Measurements from ENCODE around the gene HOXD9.

Gene HOXD9

GRCh38 chr2:176088937-176089842 is 33.3 kb upstream of the HOXD9 start:
- DNase-seq, result no peak
- no peaks in the 10 kb centered on the region for H3K36me3 Mint-ChIP-seq (ENCODE audit: low read depth)
- peaks cover 13% of the 10 kb centered on the region for H3K9me3 Mint-ChIP-seq
- H3K27me3 Mint-ChIP-seq (ENCODE audit: low read depth, poor library complexity), result peaks cover 95% of the 10 kb centered on the region
- H3K27ac Mint-ChIP-seq, result no peak overlapping the region
- no peak overlapping the region for H3K4me3 Mint-ChIP-seq
- H3K4me1 Mint-ChIP-seq, result peaks cover 22% of the 10 kb centered on the region
- no peak for TF ChIP-seq CTCF (IDR thresholded peaks at IDR 0.05)

- H3K27me3 Mint-ChIP-seq (ENCODE audit: low read depth, poor library complexity), result peaks cover 95% of the 10 kb centered on the region
- H3K4me3 Mint-ChIP-seq, result no peak overlapping the region
- peaks cover 13% of the 10 kb centered on the region for H3K9me3 Mint-ChIP-seq
- DNase-seq, result no peak
- H3K4me1 Mint-ChIP-seq, result peaks cover 22% of the 10 kb centered on the region
- TF ChIP-seq CTCF (IDR thresholded peaks at IDR 0.05), result no peak
- no peaks in the 10 kb centered on the region for H3K36me3 Mint-ChIP-seq (ENCODE audit: low read depth)
- H3K27ac Mint-ChIP-seq, result no peak overlapping the region
These were observed 32.6 kb upstream of the HOXD9 start for GRCh38 chr2:176089843-176090395.

DNA sequence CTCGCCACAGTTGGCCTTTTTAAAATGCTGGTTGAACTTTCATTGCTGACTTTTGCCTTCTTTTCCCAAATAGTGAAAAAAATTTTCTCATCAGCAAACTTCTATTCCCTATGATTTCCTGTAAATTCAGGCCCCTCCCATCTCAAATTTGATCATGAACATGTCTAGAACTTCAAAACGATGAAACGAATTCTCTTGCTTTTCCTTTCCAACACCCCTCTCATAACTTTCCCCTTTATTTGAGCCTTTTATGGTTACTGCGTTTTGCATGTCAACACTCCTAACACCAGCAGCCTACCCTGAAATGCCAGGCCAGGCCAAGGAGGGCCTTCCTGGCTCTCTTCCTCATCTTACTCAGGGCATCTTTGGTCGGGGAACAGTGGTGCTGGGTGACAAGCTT is 31.7 kb upstream of the HOXD9 start:
- H3K4me1 Mint-ChIP-seq, result peaks cover 22% of the 10 kb centered on the region
- peaks cover 13% of the 10 kb centered on the region for H3K9me3 Mint-ChIP-seq
- no peak overlapping the region for H3K4me3 Mint-ChIP-seq
- H3K27me3 Mint-ChIP-seq (ENCODE audit: low read depth, poor library complexity), result peaks cover 95% of the 10 kb centered on the region
- no peak overlapping the region for H3K27ac Mint-ChIP-seq
- no peak for DNase-seq
- no peaks in the 10 kb centered on the region for H3K36me3 Mint-ChIP-seq (ENCODE audit: low read depth)
- TF ChIP-seq CTCF (IDR thresholded peaks at IDR 0.05), result no peak

- TF ChIP-seq CTCF (IDR thresholded peaks at IDR 0.05), result no peak
- Mint-ChIP-seq H3K27ac (no peak overlapping the region), H3K27me3 (ENCODE audit: low read depth, poor library complexity) (peaks cover 95% of the 10 kb centered on the region), H3K4me3 (peak overlapping the region; percentile 73), H3K9me3 (peaks cover 13% of the 10 kb centered on the region), H3K36me3 (ENCODE audit: low read depth) (no peaks in the 10 kb centered on the region), H3K4me1 (peaks cover 24% of the 10 kb centered on the region)
- no peak for DNase-seq
These were observed 30.9 kb upstream of the HOXD9 start for GRCh38 chr2:176091329-176092258.

DNA sequence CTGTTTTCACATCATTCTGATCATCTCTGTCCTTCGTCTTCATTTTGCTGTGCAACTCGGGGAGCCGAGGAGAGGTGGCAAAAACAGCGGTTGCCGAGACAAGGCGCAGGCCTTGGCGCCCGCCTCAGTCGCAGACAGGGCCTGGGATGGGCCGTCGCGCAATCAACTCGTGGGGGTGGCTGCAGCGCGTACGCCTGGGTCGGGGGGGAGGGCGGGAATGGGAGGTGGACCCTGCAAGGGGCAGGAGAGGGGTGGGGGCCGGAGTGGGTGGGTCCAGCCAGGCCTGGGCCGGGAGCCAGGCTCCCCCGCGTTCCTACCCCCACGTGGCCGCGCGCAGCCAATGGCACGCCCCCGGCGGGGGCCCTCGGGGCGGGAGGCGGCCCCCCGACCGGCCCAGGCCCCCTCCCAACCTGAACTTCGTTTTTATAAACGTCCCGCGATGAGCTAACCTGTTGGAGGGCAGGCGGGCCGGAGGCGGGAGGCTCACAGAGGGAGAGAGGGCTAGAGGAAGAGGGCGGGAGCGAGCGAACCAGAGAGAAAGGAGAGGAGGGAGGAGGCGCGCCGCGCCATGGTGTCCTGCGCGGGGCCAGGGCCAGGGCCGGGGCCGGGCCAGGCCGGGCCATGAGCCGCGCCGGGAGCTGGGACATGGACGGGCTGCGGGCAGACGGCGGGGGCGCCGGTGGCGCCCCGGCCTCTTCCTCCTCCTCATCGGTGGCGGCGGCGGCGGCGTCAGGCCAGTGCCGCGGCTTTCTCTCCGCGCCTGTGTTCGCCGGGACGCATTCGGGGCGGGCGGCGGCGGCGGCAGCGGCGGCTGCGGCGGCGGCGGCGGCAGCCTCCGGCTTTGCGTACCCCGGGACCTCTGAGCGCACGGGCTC is 30.0 kb upstream of the HOXD9 start, which contains the start of gene HOXD13:
Gene HOXD13, plus strand, starts transcription at position 452 of the 875 bp plus-strand sequence. Its CDS starts 170 bp downstream, at position 622.
- H3K4me1 Mint-ChIP-seq, result peaks cover 30% of the 10 kb centered on the region
- peaks cover 6% of the 10 kb centered on the region for H3K9me3 Mint-ChIP-seq
- H3K27ac Mint-ChIP-seq, result no peak within 1 kb of the TSS
- peak within 1 kb of the TSS; percentile 73 for H3K4me3 Mint-ChIP-seq
- H3K27me3 Mint-ChIP-seq (ENCODE audit: low read depth, poor library complexity), result peaks cover 95% of the 10 kb centered on the region
- no peaks in the 10 kb centered on the region for H3K36me3 Mint-ChIP-seq (ENCODE audit: low read depth)
- no peak for TF ChIP-seq CTCF (IDR thresholded peaks at IDR 0.05)
- peak; percentile 72 for DNase-seq

Data from nephron progenitor cell (in vitro differentiated cells).